Lower leg skin (tissue), 3 donors: ENCODE data around the gene RNF212.

Experiments
- CTCF ChIP-seq, 3 donors: fragments of 450-650 bp; IDR thresholded peaks; one replicate each; pipeline ENCODE4 v1.5.1; 2016; ENCODE audit warnings: antibody characterized with exemption in 3 of 3, mild to moderate bottlenecking in 3 of 3, moderate library complexity in 2 of 3
- POLR2A ChIP-seq, 2 donors: fragments of 450-650 bp; IDR thresholded peaks; one replicate each; pipeline ENCODE4 v1.6.1; 2016 to 2017; ENCODE audit warnings: antibody characterized with exemption in 2 of 2, mild to moderate bottlenecking in 1 of 2, moderate library complexity in 1 of 2

- no peak for TF ChIP-seq CTCF (IDR thresholded peaks at IDR 0.05)
- TF ChIP-seq POLR2A (IDR thresholded peaks at IDR 0.05), result no peak
Observed at GRCh38 chr4:1099270-1099669, 14.1 kb downstream of the RNF212 start.
